ENCODE results near the gene C1QTNF9.
"Not testable (repeated sequence)": the region's sequence is repeated elsewhere in the genome, so short reads cannot be mapped to it uniquely, and the experiment has no call there.

C1QTNF9 gene

GRCh38 chr13:24282256-24282655 is 27.1 kb upstream of the C1QTNF9 start:
- no peak for DNase-seq

DNA sequence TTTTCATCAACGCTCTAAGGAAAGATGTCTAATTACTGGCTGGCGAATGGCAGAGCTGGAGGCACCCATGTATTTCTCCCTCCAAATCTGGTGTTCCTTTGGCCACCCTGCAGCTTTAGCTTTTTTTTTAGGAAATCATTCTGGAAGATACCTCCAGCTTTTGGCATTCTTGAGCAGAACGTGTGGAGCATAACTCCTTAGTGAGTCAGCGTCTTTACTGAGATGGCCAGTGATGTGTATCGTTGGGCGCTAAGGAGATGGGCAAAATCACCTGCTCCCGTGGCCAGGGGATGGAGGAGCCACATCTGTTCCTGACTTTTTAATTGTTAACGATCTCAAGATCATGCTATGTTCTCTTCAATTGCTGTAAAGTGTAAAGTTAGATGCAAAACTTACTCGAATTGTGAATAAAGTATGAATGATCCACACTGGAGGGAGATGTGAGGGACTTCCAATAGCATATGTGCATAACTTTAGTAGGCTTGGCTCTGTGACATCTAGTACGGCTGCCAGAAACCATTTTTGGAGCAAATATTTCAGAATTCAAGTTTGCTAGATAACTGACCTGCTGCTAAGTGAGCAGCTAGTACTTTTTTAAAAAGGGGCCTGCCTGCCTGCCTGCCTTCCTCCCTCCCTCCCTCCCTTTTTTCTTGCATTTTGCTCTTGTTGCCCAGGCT is 24.4 kb upstream of the C1QTNF9 start:
- no peak for DNase-seq

GRCh38 chr13:24286624-24287023 is 22.8 kb upstream of the C1QTNF9 start:
- DNase-seq, result no peak

DNA sequence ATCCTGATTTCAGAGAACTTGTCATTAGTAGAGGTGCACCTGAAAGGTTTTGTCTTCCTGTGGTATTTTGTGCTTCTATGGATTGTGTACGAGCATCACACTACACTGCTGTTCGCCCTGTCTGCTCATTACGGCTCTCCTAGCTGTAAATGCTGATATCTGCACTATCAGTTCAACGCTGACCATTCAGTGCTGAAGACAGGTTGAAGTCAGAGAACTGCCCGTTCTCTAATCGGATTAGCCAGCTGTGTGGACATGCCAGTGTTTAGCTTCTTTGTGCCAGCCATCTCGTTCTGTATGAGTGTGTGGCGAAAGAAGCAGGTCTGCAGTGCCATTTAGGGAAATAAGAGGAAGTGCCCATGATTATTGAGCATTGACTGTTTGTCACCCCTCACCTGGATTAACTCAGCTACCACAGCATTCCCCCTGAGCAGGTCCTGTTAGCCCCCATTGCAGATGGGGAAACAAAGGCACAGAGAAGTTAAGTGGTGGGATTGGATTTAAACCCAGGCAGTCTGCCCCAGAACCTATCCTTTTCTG is 21.6 kb upstream of the C1QTNF9 start:
- DNase-seq, result no peak

GRCh38 chr13:24288870-24289269 is 20.5 kb upstream of the C1QTNF9 start:
- no peak for DNase-seq

- no peak for DNase-seq
Observed at GRCh38 chr13:24290280-24290932, 19.0 kb upstream of the C1QTNF9 start.

DNA sequence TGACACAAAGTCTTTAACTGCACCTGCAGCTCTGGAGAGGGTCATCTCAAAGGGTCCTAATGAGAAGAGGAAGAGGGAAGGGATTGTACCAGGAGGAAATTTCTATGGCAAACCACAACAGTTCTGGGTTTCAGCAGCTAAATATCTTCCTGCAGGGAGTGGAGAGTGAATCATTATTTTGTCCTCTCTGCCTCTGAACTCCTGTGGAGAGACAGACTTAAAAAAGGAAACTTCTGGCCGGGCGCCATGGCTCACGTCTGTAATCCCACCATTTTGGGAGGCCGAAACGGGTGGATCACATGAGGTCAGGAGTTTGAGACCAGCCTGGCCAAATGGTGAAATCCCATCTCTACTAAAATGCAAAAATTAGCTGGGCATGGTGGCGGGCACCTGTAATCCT is 16.9 kb upstream of the C1QTNF9 start:
- DNase-seq, result no peak

- DNase-seq, result no peak
Observed at GRCh38 chr13:24293746-24294145, 15.6 kb upstream of the C1QTNF9 start.

GRCh38 chr13:24299488-24300114 is 9.8 kb upstream of the C1QTNF9 start:
- DNase-seq, result no peak

DNA sequence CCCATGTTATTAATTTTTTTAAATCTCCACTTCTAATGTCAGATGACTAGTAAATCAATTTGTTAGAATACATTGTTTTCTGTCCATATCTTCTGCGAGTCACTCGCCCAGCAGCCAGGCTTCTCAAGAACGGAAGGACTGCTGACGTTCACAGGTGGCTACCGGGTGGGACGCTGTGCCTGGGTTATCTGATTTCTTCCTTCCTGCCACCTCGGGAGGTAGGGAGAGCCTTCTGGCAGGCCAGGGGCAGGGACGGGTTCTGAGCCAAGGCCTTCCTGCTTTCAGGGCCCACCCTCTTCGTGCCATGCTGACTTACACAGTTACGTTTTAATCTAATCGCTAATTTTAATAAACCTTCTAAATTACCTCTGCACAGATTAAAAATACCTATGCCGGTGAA is 7.9 kb upstream of the C1QTNF9 start:
- DNase-seq, result no peak

GRCh38 chr13:24301911-24302310 is 7.5 kb upstream of the C1QTNF9 start:
- DNase-seq, result no peak

DNA sequence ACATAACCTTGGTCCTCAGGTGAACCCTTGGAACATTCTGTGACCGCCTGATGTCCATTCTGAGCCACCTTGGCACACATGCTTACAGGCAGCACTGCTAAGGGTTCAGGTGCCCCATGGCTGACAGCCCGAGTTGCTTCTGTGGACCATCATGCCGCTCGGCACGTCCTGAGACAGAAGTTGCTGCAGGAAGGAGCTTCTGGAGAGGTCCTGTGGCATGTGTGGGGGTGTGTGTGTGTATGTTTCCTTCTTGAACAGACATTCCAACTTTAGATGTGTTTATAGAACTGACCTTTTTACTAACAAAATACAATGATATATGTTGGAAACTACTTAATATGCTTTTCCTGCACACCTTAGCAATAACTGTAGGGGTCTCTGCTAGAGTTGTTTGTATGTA is 4.8 kb upstream of the C1QTNF9 start:
- no peak for DNase-seq

DNA sequence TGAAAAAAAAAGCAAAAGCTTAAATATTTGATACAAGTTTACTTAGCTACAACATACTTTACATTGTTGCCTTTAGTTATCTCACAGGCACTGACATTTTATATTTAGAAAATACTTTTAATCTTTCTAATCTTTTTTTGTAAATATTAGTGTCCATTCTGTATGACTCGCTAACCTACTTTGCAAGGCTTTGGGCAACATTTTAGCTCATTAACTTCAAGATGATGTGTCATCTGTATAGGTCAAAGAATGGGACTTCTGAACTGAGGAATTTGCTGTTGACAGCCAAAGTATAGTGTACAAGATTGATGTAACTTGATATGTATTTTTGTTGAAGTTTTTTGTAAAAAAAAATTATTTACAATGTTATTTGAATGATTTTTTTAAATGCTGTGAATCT is 2.7 kb upstream of the C1QTNF9 start:
- no peak for DNase-seq

GRCh38 chr13:24307211-24308067 is 1.9 kb upstream of the C1QTNF9 start:
- DNase-seq, result no peak

DNA sequence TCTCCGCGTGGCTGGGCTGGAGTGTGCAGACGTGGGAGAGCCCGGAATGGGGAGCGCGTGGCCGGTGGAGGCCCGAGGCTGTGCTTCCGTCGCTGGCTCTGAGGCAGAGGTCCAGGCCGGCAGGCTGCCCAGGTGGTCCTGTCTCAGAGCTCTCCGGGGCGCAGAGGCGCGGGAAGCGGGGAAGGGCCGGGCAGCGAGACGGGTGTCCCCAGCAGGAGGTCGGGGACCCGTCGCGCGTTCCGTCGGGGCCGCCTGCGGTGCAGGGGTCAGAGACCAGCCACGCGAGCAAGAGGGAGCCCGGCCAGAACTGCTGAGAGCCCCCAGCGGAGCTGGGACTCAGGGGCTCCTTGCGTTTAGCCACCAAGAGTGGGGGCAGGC is 1.3 kb upstream of the C1QTNF9 start:
- no peak for DNase-seq

DNA sequence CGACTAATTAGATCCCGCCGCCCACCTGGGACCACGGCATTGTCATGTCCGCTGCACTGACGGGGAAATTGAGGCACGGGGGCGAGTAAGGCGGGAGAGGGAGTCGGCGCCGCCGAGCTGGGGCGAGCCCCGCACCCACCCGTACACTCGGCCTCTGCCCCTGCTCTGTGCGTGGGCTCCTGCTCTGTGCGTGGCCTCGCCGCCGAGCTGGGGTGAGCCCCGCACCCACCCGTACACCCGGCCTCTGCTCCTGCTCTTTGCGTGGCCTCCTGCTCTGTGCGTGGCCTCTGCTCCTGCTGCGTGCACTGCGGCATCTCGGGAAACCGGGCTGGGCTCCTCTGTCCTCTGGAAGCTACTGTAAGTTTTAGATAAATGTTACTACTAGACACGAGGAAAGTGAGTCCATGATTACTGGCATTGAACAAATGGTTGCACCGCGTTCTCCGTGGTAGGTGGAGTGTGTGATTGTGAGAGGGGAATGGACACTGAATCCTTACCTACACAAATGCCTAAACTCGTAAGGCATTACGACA is 826 bp upstream of the C1QTNF9 start:
- no peak for DNase-seq

DNA sequence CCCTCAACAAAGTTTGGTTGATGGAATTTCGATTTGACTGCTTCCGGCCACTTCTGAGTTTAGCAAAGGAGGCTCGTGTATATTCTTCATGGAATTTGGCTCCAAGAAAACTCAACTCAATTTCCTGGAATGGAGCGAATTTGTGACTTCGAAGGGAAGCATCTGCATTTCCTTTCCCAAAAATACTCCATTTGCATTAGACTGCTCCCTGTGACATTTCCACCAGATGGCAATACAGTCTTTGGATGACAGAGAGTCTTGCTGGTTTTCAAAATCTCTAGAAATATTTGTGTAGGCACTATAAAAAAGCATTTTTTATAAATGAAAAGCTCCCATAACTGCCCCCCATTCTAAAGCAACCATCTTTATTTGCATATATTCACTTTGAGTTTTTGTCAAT is 4.1 kb downstream of the C1QTNF9 start:
- DNase-seq, result no peak

DNA sequence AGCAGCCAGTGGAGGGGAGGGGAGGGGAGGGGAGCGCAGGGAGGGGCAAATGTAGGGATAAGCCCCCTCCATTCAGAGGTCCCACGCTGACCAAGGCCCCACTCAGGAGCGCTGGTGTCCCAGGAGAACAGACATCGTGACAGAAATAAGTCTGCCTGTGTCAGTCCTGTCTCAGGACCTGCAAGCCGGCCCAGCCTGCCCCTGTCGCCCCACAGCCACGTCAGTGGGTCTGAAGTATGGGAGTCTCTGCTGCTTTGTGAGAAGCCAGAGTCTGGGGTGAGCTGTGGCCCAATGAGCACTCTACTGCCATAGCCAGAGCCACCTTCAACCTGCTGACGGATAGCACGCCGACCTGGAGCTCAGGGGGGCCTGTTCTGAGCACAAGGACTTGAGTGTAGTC is 8.5 kb downstream of the C1QTNF9 start:
- DNase-seq, result not testable (repeated sequence)

- DNase-seq, result not testable (repeated sequence)
Observed at GRCh38 chr13:24318878-24319277, 9.5 kb downstream of the C1QTNF9 start.

DNA sequence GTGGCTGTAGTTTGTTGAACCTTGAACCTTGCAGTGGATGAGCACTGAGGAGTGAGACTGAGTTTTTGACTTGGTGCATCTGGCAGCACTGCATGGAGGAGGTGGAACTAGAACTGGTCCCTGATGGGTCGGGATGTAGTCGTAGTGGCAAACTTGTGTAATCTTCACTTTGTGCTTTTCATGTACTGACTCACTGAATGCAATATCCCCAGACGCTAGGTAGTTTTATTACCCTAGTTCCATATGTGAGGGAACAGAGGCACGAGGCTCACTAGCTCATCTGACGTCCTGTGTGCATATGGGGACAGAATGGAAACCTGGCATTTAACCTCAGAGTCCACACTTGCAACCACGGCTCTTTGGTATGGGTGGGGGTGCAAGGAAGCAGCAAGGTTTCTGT is 10.3 kb downstream of the C1QTNF9 start:
- DNase-seq, result not testable (repeated sequence)

- not testable (repeated sequence) for DNase-seq
Observed at GRCh38 chr13:24321416-24321815, 12.0 kb downstream of the C1QTNF9 start.

DNA sequence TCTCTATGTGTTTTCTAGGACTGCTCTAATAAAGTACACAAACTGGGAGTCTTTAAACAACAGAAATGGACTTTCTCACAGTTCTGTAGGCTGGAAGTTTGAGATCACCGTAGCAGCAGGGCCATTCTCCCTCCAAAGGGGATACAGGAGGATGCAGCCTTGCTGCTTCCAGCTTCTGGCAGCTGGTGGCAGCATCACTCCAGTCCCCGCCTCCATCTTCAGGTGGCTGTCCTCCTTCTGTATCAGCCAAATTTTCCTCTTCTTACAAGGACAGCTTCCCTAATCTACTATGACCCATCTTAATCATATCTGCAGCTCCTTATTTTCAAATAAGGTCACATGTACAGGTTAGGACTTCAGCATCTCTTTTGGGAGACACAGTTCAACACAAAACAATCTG is 13.1 kb downstream of the C1QTNF9 start:
- DNase-seq, result not testable (repeated sequence)
